Neuronal stem cell (in vitro differentiated cells): Measurements from ENCODE around the gene CBX2.

Experiments
- DNase-seq: peaks from one replicate; pipeline ENCODE4 v3.0.0-alpha.2; 2013; ENCODE audit warnings: low spot score
- H2AFZ ChIP-seq: one replicate; pipeline ENCODE4 v1.6.1; 2013; ENCODE audit warnings: mild to moderate bottlenecking, low read length, inconsistent platforms
- H2AK5ac ChIP-seq: 2 replicates; pipeline ENCODE4 v1.6.1; 2013; ENCODE audit warnings: low read depth, mild to moderate bottlenecking, inconsistent platforms, low read length, moderate library complexity, mixed read lengths
- H2BK120ac ChIP-seq: 2 replicates; pipeline ENCODE4 v1.6.1; 2013; ENCODE audit warnings: low read depth, mild to moderate bottlenecking, inconsistent platforms, low read length, moderate library complexity, mixed read lengths
- H2BK12ac ChIP-seq: one replicate; pipeline ENCODE4 v1.6.1; 2013; ENCODE audit warnings: low read length, inconsistent platforms
- H2BK15ac ChIP-seq: 2 replicates; pipeline ENCODE4 v1.6.1; 2013; ENCODE audit warnings: mild to moderate bottlenecking, low read length, inconsistent platforms, mixed read lengths
- H2BK5ac ChIP-seq: one replicate; pipeline ENCODE4 v1.6.1; 2013; ENCODE audit warnings: inconsistent platforms, mild to moderate bottlenecking, low read length, moderate library complexity
- H3K14ac ChIP-seq: one replicate; pipeline ENCODE4 v1.6.1; 2013; ENCODE audit warnings: low read length, inconsistent platforms
- H3K18ac ChIP-seq: 2 replicates; pipeline ENCODE4 v1.6.1; 2013; ENCODE audit warnings: low read length, inconsistent platforms
- H3K23ac ChIP-seq: 2 replicates; pipeline ENCODE4 v1.6.1; 2013; ENCODE audit warnings: low read depth, mild to moderate bottlenecking, mixed read lengths, low read length, inconsistent platforms; ENCODE audit not compliant: poor library complexity
- H3K27ac ChIP-seq: replicated peaks from 3 replicates; pipeline ENCODE4 v1.5.1; 2013; ENCODE audit warnings: low read length, inconsistent platforms
- H3K27me3 ChIP-seq, 3 experiments: 2 replicates each; pipeline ENCODE4 v1.6.1; 2013; ENCODE audit warnings: low read length in 3 of 3, mild to moderate bottlenecking in 2 of 3, inconsistent platforms in 1 of 3, low read depth in 1 of 3, mixed read lengths in 1 of 3, moderate library complexity in 1 of 3; ENCODE audit not compliant: control insufficient read depth in 3 of 3, insufficient read depth in 3 of 3
- H3K36me3 ChIP-seq, 2 donors: replicated peaks in 1 of 2; 2 replicates each; pipeline ENCODE4 v1.6.1; 2013; ENCODE audit warnings: low read length in 2 of 2; ENCODE audit not compliant: control insufficient read depth in 2 of 2, insufficient read depth in 2 of 2
- H3K4ac ChIP-seq: 2 replicates; pipeline ENCODE4 v1.6.1; 2013; ENCODE audit warnings: inconsistent platforms, mild to moderate bottlenecking, low read length, moderate library complexity
- H3K4me1 ChIP-seq, 2 donors: 1 replicate in 1 of 2; 2 replicates in 1 of 2; pipeline ENCODE4 v1.6.1; 2013; ENCODE audit warnings: low read length in 2 of 2, low read depth in 1 of 2; ENCODE audit not compliant: control insufficient read depth in 2 of 2, insufficient read depth in 1 of 2
- H3K4me2 ChIP-seq: one replicate; pipeline ENCODE4 v1.6.1; 2013; ENCODE audit warnings: mild to moderate bottlenecking, low read length, inconsistent platforms; ENCODE audit not compliant: insufficient read depth, poor library complexity, severe bottlenecking
- H3K4me3 ChIP-seq, 2 donors: 2 replicates each; pipeline ENCODE4 v1.5.1; 2013; ENCODE audit warnings: low read length in 2 of 2, mild to moderate bottlenecking in 2 of 2, inconsistent platforms in 1 of 2, moderate library complexity in 1 of 2
- H3K79me1 ChIP-seq: one replicate; pipeline ENCODE4 v1.6.1; 2013; ENCODE audit warnings: low read depth, mild to moderate bottlenecking, inconsistent platforms, low read length, moderate library complexity
- H3K9ac ChIP-seq: one replicate; pipeline ENCODE4 v1.6.1; 2013; ENCODE audit warnings: mild to moderate bottlenecking, low read depth, low read length, inconsistent platforms; ENCODE audit not compliant: poor library complexity
- H3K9me3 ChIP-seq, 2 donors: replicated peaks in 1 of 2; 2 replicates each; pipeline versions ENCODE3 to v1.6.1; 2013; ENCODE audit warnings: low read length in 2 of 2, mild to moderate bottlenecking in 2 of 2, inconsistent platforms in 1 of 2, low read depth in 1 of 2, mixed read lengths in 1 of 2, moderate library complexity in 1 of 2; ENCODE audit not compliant: control insufficient read depth in 2 of 2, insufficient read depth in 1 of 2
- H4K8ac ChIP-seq: one replicate; pipeline ENCODE4 v1.6.1; 2013; ENCODE audit warnings: low read depth, mild to moderate bottlenecking, inconsistent platforms, low read length, moderate library complexity
- H4K91ac ChIP-seq: one replicate; pipeline ENCODE4 v1.6.1; 2013; ENCODE audit warnings: low read length, low read depth, mild to moderate bottlenecking, inconsistent platforms; ENCODE audit not compliant: poor library complexity
- WGBS, 2 donors: extraction: QIAGEN DNeasy Blood & Tissue Kit; methylation state at CpG; one replicate each; pipeline ENCODE4 v1.1.7; 2013; ENCODE audit warnings: missing lambda C conversion rate in 2 of 2, mixed read lengths in 1 of 2; ENCODE audit not compliant: insufficient read length in 2 of 2, insufficient replicate concordance in 1 of 2; ENCODE audit errors: extremely low coverage in 2 of 2; 5-methylcytosine and 5-hydroxymethylcytosine counted together

The CBX2 gene

DNA sequence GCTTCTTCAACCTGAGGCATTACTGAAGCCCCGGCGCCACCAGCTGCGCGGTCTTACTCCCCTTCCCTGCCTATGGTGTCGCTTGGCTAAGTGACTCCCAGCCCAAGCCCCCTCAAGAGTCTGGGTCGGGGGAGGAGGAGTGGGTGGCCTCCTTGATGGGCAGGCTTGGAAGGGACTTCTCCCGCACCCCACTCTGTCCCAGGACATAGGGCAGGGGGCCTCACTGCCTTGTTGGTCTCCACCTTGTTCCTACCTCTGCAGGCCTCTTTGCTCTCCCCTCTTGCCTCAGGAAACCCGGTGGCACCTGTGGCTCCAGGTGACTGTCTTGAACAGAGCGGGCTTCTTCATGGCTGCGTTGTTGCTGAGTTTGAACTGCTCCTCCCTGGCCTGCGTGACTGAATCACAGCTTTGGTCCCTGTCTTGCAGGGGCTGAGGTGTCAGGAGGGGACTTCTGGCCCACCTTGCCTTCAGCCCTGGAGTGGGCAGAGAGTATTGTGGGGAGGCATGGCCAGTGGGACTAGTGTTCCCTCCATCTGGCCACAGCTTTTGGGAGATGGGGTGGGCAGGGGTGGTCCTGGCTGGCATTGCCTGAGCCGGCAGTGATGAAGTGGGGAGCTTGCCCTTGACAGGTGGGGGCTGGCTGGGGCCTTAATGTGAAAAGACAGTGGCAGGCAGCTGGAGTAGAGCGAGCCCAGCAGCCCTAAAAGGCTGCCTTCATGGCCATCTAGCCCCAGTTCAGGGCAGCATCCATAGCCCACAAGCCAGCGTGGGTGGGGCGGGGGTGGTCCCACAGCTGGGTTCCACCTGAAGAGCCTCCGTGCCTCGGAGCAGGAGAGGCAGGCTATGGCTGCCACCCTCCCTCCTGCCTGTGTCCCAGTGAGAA, 7.3 kb downstream of the CBX2 start:
- Histone ChIP-seq H3K79me1 (peaks cover 15% of the 10 kb centered on the region), H3K9me3 (peaks cover 0 to under 1% of the 10 kb centered on the region in 2 donors), H3K27me3 (peaks cover 3 to 16% (median 4%) of the 10 kb centered on the region in 3 experiments), H2BK5ac (peak overlapping the region; percentile 5), H3K4me3 (no peak overlapping the region), H4K91ac (no peak overlapping the region), H2BK120ac (no peak overlapping the region), H3K18ac (no peak overlapping the region), H3K14ac (no peak overlapping the region), H4K8ac (no peak overlapping the region), H2AFZ (no peak overlapping the region), H2BK12ac (no peak overlapping the region), H3K23ac (peak overlapping the region; percentile 19), H3K4ac (no peak overlapping the region), H3K4me1 (peaks cover 13 to 22% of the 10 kb centered on the region in 2 donors), H2AK5ac (no peak overlapping the region), H2BK15ac (no peak overlapping the region), H3K9ac (peak overlapping the region; percentile 26), H3K4me2 (no peak overlapping the region), H3K36me3 (peaks cover 50 to 62% of the 10 kb centered on the region in 2 donors), H3K27ac (no peak overlapping the region)
- no CpG with 5 or more reads among the region's 17 CpGs for WGBS, 2 donors
- DNase-seq: no peak

DNA sequence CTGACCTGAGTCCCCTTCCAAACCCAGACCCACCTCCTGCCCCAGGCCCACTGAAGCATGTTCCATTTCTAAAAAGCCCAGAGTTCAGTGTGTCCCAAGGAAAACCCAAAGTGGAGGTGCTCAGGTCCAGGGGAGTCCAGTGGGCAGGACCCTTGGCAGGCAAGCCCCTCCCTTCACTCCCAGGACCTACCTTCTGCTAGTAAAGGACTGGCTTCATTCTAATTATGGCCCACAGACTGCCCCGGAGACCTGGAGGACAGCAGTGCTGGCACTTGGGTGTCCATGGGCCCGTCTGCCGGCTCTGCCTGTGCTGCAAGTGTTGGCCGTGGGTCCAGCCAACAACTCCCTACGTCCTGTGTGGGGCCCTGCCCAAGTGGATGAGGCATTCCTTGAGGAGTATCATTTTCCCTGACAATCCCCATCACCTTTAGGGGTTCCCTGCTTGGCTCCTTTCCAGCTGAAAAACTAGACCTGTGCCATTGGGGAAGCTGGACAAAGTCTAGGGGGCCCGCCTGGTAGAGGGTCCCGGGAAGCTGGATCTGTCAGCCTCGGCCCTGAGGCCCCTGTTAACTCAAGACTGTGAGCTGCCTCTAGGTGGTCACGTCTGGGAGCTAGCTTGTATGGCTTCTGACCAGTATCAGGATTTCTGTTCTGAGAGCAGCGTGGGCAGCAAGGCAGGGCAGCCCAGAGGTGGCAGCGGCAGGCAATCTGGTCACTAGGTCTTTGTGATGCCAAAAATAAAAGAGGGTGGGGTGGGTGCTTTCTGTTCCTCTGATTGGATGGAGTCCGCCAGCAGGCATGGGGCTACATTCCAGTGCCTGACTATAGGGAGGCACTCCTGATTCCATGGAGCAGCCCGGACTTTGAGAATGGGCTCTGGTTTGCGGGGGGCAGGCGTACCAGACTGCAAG, 8.2 kb downstream of the CBX2 start:
- Histone ChIP-seq H3K14ac (no peak overlapping the region), H3K18ac (no peak overlapping the region), H4K8ac (no peak overlapping the region), H3K27ac (no peak overlapping the region), H3K23ac (peak overlapping the region; percentile 20), H2AFZ (no peak overlapping the region), H3K36me3 (peaks cover 43 to 53% of the 10 kb centered on the region in 2 donors), H4K91ac (no peak overlapping the region), H3K9ac (peak overlapping the region; percentile 10), H3K4me2 (no peak overlapping the region), H3K27me3 (peaks cover 12 to 25% (median 13%) of the 10 kb centered on the region in 3 experiments), H3K4ac (no peak overlapping the region), H3K79me1 (peaks cover 12% of the 10 kb centered on the region), H2BK12ac (no peak overlapping the region), H3K4me1 (peaks cover 14 to 25% of the 10 kb centered on the region in 2 donors), H3K4me3 (no peak overlapping the region), H2BK5ac (peak overlapping the region; percentile 5), H3K9me3 (peaks cover 2 to 5% of the 10 kb centered on the region in 2 donors), H2AK5ac (no peak overlapping the region), H2BK120ac (no peak overlapping the region), H2BK15ac (no peak overlapping the region)
- no peak for DNase-seq
- no CpG with 5 or more reads among the region's 15 CpGs for WGBS, 2 donors

DNA sequence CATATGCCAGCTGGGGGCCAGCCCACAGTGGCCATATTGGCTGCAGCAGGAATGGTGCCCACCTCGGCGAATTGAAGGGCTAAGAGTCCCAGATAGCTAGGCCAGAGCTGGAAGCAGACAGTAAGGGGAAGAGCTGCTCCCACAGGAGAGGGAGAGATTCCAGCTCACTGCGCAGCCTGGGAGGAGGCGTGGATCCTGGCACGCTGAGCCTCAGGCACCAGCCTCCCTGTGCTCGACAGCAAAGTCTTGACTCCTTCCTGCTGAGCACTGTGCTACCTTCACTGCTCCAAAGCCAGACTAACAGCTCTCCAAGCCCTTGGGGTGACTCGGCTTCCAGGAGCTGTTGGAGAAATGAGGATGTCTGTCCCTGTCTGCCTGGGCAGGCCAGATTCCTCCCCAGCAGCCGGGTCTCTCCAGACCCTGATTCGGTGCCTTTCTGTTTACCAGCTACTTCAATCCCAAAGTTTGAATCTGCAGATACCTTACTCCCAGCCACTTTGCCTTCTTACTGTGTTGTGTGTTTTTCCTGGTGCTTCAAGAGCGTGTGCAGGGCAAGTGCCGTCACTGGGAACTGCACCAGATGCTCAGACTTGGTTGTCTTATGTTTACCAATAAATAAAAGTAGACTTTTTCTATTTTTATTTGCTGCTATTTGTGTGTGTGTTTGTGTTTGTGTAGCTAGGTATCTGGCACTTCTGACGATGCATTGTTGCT, 9.1 kb downstream of the CBX2 start:
- no peak overlapping the region for H2AFZ ChIP-seq
- WGBS, 2 donors: no CpG with 5 or more reads among the region's 12 CpGs
- H3K4me3 ChIP-seq: no peak overlapping the region
- no peak overlapping the region for H3K27ac ChIP-seq
- H4K8ac ChIP-seq: no peak overlapping the region
- H3K14ac ChIP-seq: no peak overlapping the region
- peaks cover 10% of the 10 kb centered on the region for H3K79me1 ChIP-seq
- peak overlapping the region; percentile 12 for H3K18ac ChIP-seq
- no peak overlapping the region for H3K9ac ChIP-seq
- no peak overlapping the region for H2BK12ac ChIP-seq
- peaks cover 2 to 5% of the 10 kb centered on the region in 2 donors for H3K9me3 ChIP-seq
- H2BK5ac ChIP-seq: no peak overlapping the region
- no peak overlapping the region for H2BK15ac ChIP-seq
- no peak overlapping the region for H3K4ac ChIP-seq
- peaks cover 33 to 43% of the 10 kb centered on the region in 2 donors for H3K36me3 ChIP-seq
- no peak overlapping the region for H2BK120ac ChIP-seq
- peaks cover 18 to 33% of the 10 kb centered on the region in 2 donors for H3K4me1 ChIP-seq
- no peak for DNase-seq
- H3K4me2 ChIP-seq: no peak overlapping the region
- H3K23ac ChIP-seq: no peak overlapping the region
- peaks cover 22 to 34% (median 22%) of the 10 kb centered on the region in 3 experiments for H3K27me3 ChIP-seq
- H4K91ac ChIP-seq: peak overlapping the region; percentile 18
- H2AK5ac ChIP-seq: no peak overlapping the region
